ENCODE data around the gene PLA2G4E. TPM values are rescaled to one million over a fixed set of nuclear protein-coding genes. Genes with fewer than 3 reads are reported as not detected.

Gene PLA2G4E
- polyA plus RNA-seq, 3 donors, result not detected

DNA sequence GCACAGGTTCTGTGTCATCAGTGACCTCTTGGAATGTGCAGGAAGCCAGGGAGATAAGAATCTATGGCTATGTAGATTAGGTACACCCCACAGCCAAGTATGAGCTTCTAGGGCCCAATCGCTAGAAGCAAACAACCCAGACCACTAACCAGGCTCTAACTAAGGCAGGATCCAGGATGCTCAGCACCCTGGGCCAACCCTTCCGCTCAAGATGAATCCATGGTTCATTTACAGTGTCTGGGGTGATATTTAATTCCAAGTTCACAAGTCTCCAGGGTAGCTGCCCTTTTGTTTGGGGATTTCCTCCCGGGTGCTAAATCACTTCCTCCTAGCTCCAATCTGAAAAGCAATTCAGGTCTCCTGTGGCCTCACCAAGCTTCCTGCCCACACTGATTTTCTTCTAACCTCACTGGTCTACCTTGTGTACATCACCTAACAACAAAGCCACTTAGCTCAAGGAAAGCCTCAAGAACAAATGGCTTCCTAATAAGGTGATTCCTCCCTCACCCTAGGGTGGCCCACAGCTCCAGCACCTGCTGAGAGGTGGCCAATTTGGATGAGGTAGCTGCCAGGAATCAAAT, 50.9 kb downstream of the PLA2G4E start:
- Histone ChIP-seq H4K20me1 (ENCODE audit: insufficient read depth, low read length) (peaks cover 30% of the 10 kb centered on the region), H3K4me2 (replicated peaks; ENCODE audit: extremely low read depth, low read length, poor library complexity, severe bottlenecking) (peak overlapping the region; percentile 74), H3K9me3 (replicated peaks in 1 of 2; ENCODE audit: control insufficient read depth in 1 of 2, insufficient read depth in 1 of 2, low read length in 2 of 2) (no peaks in the 10 kb centered on the region), H3K27ac (ENCODE audit: low read depth in 1 of 2, low read length in 2 of 2) (peak overlapping the region; percentile 69 to 93), H3K4me3 (replicated peaks in 1 of 3; ENCODE audit: low read depth in 2 of 3, low read length in 3 of 3) (peak overlapping the region; percentile 6 to 93 (median 90)), H3K36me3 (replicated peaks in 1 of 2; ENCODE audit: control insufficient read depth in 1 of 2, insufficient read depth in 2 of 2, low read length in 2 of 2) (no peaks in the 10 kb centered on the region), H3K9ac (ENCODE audit: insufficient read depth, low read length, poor library complexity, severe bottlenecking) (peak overlapping the region; percentile 2), H3K79me2 (ENCODE audit: insufficient read depth, low read length) (peaks cover 61% of the 10 kb centered on the region), H3K4me1 (ENCODE audit: control insufficient read depth in 1 of 2, insufficient read depth in 2 of 2, low read length in 2 of 2) (peaks cover 73 to 74% of the 10 kb centered on the region in 2 donors), H2AFZ (ENCODE audit: insufficient read depth, low read depth, low read length, poor library complexity, severe bottlenecking) (no peak overlapping the region), H3K27me3 (ENCODE audit: control insufficient read depth in 2 of 2, insufficient read depth in 2 of 2, low read length in 2 of 2) (no peaks in the 10 kb centered on the region)
- no peak for TF ChIP-seq CTCF (IDR thresholded peaks at IDR 0.05)
- peak overlapping the region; percentile 94 to 99 (median 97) for H3K27ac Mint-ChIP-seq
- H3K27me3 Mint-ChIP-seq (ENCODE audit: low read depth in 3 of 3), result peaks cover 0 to 1% (median 0%) of the 10 kb centered on the region in 3 donors
- intact Hi-C loops (cut with micrococcal nuclease), result loop anchor here (2.0 to 5.0 kb wide), 4 partner anchors 33 to 198 kb away; partner anchors contain the start of gene MAPKBP1 (in 1 of the 2)
- H3K4me3 Mint-ChIP-seq, result peak overlapping the region; percentile 91 to 92
- H3K9me3 Mint-ChIP-seq, result no peaks in the 10 kb centered on the region
- H3K4me1 Mint-ChIP-seq, result peaks cover 69% of the 10 kb centered on the region
- H3K36me3 Mint-ChIP-seq, result peaks cover 3 to 14% of the 10 kb centered on the region in 2 donors
- 0% methylated on average over 1 of the region's 3 CpGs for WGBS (ENCODE audit: insufficient coverage)
- peak in 2 of 3 donors; percentile 58 to 74 for DNase-seq

GRCh38 chr15:41968701-41969100, 52.1 kb downstream of the PLA2G4E start:
- H3K27ac Mint-ChIP-seq, result peak overlapping the region; percentile 94 to 99 (median 97)
- TF ChIP-seq CTCF (IDR thresholded peaks at IDR 0.05), result no peak
- intact Hi-C loops (cut with micrococcal nuclease), result loop anchor here in 1 of 2 donors (2.0 kb wide), 1 partner anchor 32 kb away; no protein-coding TSS in a partner anchor
- WGBS (ENCODE audit: insufficient coverage), result 0% methylated on average over 1 of the region's 4 CpGs
- H3K4me3 Mint-ChIP-seq, result peak overlapping the region; percentile 47 to 69
- Histone ChIP-seq H3K9me3 (replicated peaks in 1 of 2; ENCODE audit: control insufficient read depth in 1 of 2, insufficient read depth in 1 of 2, low read length in 2 of 2) (no peaks in the 10 kb centered on the region), H3K36me3 (replicated peaks in 1 of 2; ENCODE audit: control insufficient read depth in 1 of 2, insufficient read depth in 2 of 2, low read length in 2 of 2) (no peaks in the 10 kb centered on the region), H3K27me3 (ENCODE audit: control insufficient read depth in 2 of 2, insufficient read depth in 2 of 2, low read length in 2 of 2) (no peaks in the 10 kb centered on the region), H3K4me2 (replicated peaks; ENCODE audit: extremely low read depth, low read length, poor library complexity, severe bottlenecking) (peak overlapping the region; percentile 74), H3K79me2 (ENCODE audit: insufficient read depth, low read length) (peaks cover 74% of the 10 kb centered on the region), H3K9ac (ENCODE audit: insufficient read depth, low read length, poor library complexity, severe bottlenecking) (peak overlapping the region; percentile 5), H3K27ac (ENCODE audit: low read depth in 1 of 2, low read length in 2 of 2) (peak overlapping the region; percentile 86 to 93), H2AFZ (ENCODE audit: insufficient read depth, low read depth, low read length, poor library complexity, severe bottlenecking) (no peak overlapping the region), H3K4me3 (replicated peaks in 1 of 3; ENCODE audit: low read depth in 2 of 3, low read length in 3 of 3) (peak overlapping the region in 1 of 3 experiments; percentile 93), H4K20me1 (ENCODE audit: insufficient read depth, low read length) (peaks cover 30% of the 10 kb centered on the region), H3K4me1 (ENCODE audit: control insufficient read depth in 1 of 2, insufficient read depth in 2 of 2, low read length in 2 of 2) (peaks cover 73 to 74% of the 10 kb centered on the region in 2 donors)
- H3K36me3 Mint-ChIP-seq, result peaks cover 3 to 14% of the 10 kb centered on the region in 2 donors
- peak; percentile 33 to 51 (median 46) for DNase-seq
- peaks cover 0 to 1% (median 0%) of the 10 kb centered on the region in 3 donors for H3K27me3 Mint-ChIP-seq (ENCODE audit: low read depth in 3 of 3)
- H3K9me3 Mint-ChIP-seq, result no peaks in the 10 kb centered on the region
- H3K4me1 Mint-ChIP-seq, result peaks cover 67% of the 10 kb centered on the region

Measured in CD14-positive monocyte (primary cell).